Kasumi-1 (cell line): Measurements from ENCODE around the gene MRPL46.
"Not testable (repeated sequence)": the region's sequence is repeated elsewhere in the genome, so short reads cannot be mapped to it uniquely, and the experiment has no call there.

Experiments used
- DNase-seq, 2 experiments: peaks; one replicate each; lab custom pipeline; 2025; lab: John Stamatoyannopoulos, UW

Gene MRPL46

GRCh38 chr15:88441076-88441730 is 26.0 kb downstream of the MRPL46 start:
- DNase-seq: no peak

GRCh38 chr15:88440021-88440420 is 27.2 kb downstream of the MRPL46 start:
- peak in 1 of 2 experiments; percentile 4 for DNase-seq

GRCh38 chr15:88438181-88438580 is 29.0 kb downstream of the MRPL46 start:
- DNase-seq: no peak

GRCh38 chr15:88434106-88434505 is 33.1 kb downstream of the MRPL46 start:
- not testable (repeated sequence) for DNase-seq

- no peak for DNase-seq
Observed at GRCh38 chr15:88433046-88433685, 34.0 kb downstream of the MRPL46 start.

- no peak for DNase-seq
Observed at GRCh38 chr15:88431441-88431840, 35.7 kb downstream of the MRPL46 start.

- DNase-seq: no peak
Observed at GRCh38 chr15:88430051-88430450, 37.1 kb downstream of the MRPL46 start.

- DNase-seq: no peak
Observed at GRCh38 chr15:88428805-88429605, 38.2 kb downstream of the MRPL46 start.

- no peak for DNase-seq
Observed at GRCh38 chr15:88428053-88428452, 39.1 kb downstream of the MRPL46 start.

GRCh38 chr15:88426304-88426703 is 40.9 kb downstream of the MRPL46 start:
- DNase-seq: no peak

GRCh38 chr15:88423331-88423730 is 43.9 kb downstream of the MRPL46 start:
- no peak for DNase-seq

GRCh38 chr15:88419830-88420229 is 47.4 kb downstream of the MRPL46 start:
- DNase-seq: no peak
